B cell (primary cell): Measurements from ENCODE around the gene ADAMTS2. TPM values are rescaled to one million over a fixed set of nuclear protein-coding genes. Genes with fewer than 3 reads are reported as not detected.

Experiments used
- ATAC-seq: fragments of 200-7000 bp; cut with Tn5 transposase; one replicate; pipeline ENCODE4 v1.10.0; 2021; ENCODE audit warnings: low read depth, mild to moderate bottlenecking, moderate number of reproducible peaks, moderate library complexity
- CTCF ChIA-PET: fragments of 350-600 bp; sonication (Branson Sonifier 250); formaldehyde crosslinking; loops from one replicate; lab custom pipeline; 2021; ENCODE audit warnings: antibody characterized with exemption, inconsistent platforms; lab: Charles Lee
- POLR2A ChIA-PET: fragments of 350-600 bp; sonication (Branson Sonifier 250); formaldehyde crosslinking; loops from one replicate; lab custom pipeline; 2021; ENCODE audit warnings: antibody characterized with exemption; lab: Charles Lee
- DNase-seq: peaks from one replicate; pipeline ENCODE4 v3.0.0; 2013
- H2AFZ ChIP-seq: 2 replicates; pipeline ENCODE4 v1.6.1; 2012; ENCODE audit warnings: mild to moderate bottlenecking, low read depth, low read length; ENCODE audit not compliant: insufficient read depth, poor library complexity, severe bottlenecking
- H3K27ac ChIP-seq, 2 donors: 1 replicate in 1 of 2; 2 replicates in 1 of 2; pipeline ENCODE4 v1.5.1; 2012 to 2013; ENCODE audit warnings: low read length in 2 of 2, mild to moderate bottlenecking in 2 of 2, moderate library complexity in 1 of 2
- H3K27me3 ChIP-seq, 4 experiments: fragments of 200-600 bp in 1 of 4; sonication (generic) in 1 of 4; replicated peaks in 1 of 4; 1 replicate in 2 of 4; 2 replicates in 2 of 4; pipeline versions ENCODE4 v1.6.1 to v1.7.0; 2013 to 2016; ENCODE audit warnings: low read length in 3 of 4, mild to moderate bottlenecking in 2 of 4, mixed read lengths in 1 of 4, moderate library complexity in 1 of 4; ENCODE audit not compliant: insufficient read depth in 4 of 4, control insufficient read depth in 3 of 4; ENCODE audit errors: control extremely low read depth in 1 of 4
- H3K36me3 ChIP-seq, 2 experiments: replicated peaks in 1 of 2; 1 replicate in 1 of 2; 2 replicates in 1 of 2; pipeline versions ENCODE4 v1.6.1 to v1.7.1; 2013; ENCODE audit warnings: low read length in 1 of 2; ENCODE audit not compliant: insufficient read depth in 2 of 2, control insufficient read depth in 1 of 2; ENCODE audit errors: control extremely low read depth in 1 of 2, extremely low read depth in 1 of 2
- H3K4me1 ChIP-seq, 2 donors: fragments of 200-600 bp in 1 of 2; sonication (generic) in 1 of 2; 1 replicate in 1 of 2; 2 replicates in 1 of 2; pipeline versions ENCODE4 v1.5.1 to v1.6.1; 2013 to 2017; ENCODE audit warnings: low read length in 2 of 2; ENCODE audit not compliant: control insufficient read depth in 2 of 2, insufficient read depth in 2 of 2
- H3K4me2 ChIP-seq: replicated peaks from 2 replicates; pipeline ENCODE3; 2012; ENCODE audit warnings: mild to moderate bottlenecking, low read depth, low read length; ENCODE audit not compliant: poor library complexity, severe bottlenecking
- H3K4me3 ChIP-seq, 5 experiments: fragments of 200-600 bp in 1 of 5; sonication (generic) in 1 of 5; 1 replicate in 3 of 5; 2 replicates in 2 of 5; pipeline versions ENCODE4 v1.5.1 to v1.7.0; 2011 to 2016; ENCODE audit warnings: low read length in 4 of 5, mild to moderate bottlenecking in 4 of 5, low read depth in 2 of 5, control low read depth in 1 of 5, moderate library complexity in 1 of 5; ENCODE audit not compliant: insufficient read depth in 1 of 5; ENCODE audit errors: control extremely low read depth in 1 of 5, extremely low read depth in 1 of 5
- H3K79me2 ChIP-seq: fragments of 200-600 bp; sonication (generic); one replicate; pipeline ENCODE4 v1.6.0; 2016; ENCODE audit warnings: low read length; ENCODE audit not compliant: control insufficient read depth, insufficient read depth
- H3K9ac ChIP-seq: fragments of 200-600 bp; sonication (generic); 2 replicates; pipeline ENCODE4 v1.6.1; 2017; ENCODE audit warnings: mild to moderate bottlenecking, low read length, moderate library complexity
- H3K9me3 ChIP-seq, 3 donors: one replicate each; pipeline versions ENCODE4 v1.6.1 to v1.7.1; 2013; ENCODE audit warnings: low read length in 2 of 3; ENCODE audit not compliant: control insufficient read depth in 2 of 3, insufficient read depth in 1 of 3; ENCODE audit errors: control extremely low read depth in 1 of 3
- H4K20me1 ChIP-seq: 2 replicates; pipeline ENCODE4 v1.6.0; 2012; ENCODE audit warnings: mild to moderate bottlenecking, low read length; ENCODE audit not compliant: insufficient read depth, control insufficient read depth, poor library complexity, severe bottlenecking
- H3K27ac Mint-ChIP-seq: one replicate; pipeline ENCODE4 v1.8.0; 2021; ENCODE audit warnings: mixed read lengths
- H3K27me3 Mint-ChIP-seq: one replicate; pipeline ENCODE4 v1.8.0; 2021; ENCODE audit warnings: mixed read lengths
- H3K4me1 Mint-ChIP-seq: one replicate; pipeline ENCODE4 v1.8.0; 2021; ENCODE audit warnings: mixed read lengths
- H3K4me3 Mint-ChIP-seq: one replicate; pipeline ENCODE4 v1.8.0; 2021; ENCODE audit warnings: mixed read lengths
- H3K9me3 Mint-ChIP-seq: one replicate; pipeline ENCODE4 v1.8.0; 2022; ENCODE audit warnings: mixed read lengths; ENCODE audit not compliant: insufficient read depth
- CTCF ChIP-seq: fragments of 200-600 bp; IDR thresholded peaks from one replicate; pipeline ENCODE4 v1.8.0; 2022; ENCODE audit warnings: antibody characterized with exemption, mild to moderate bottlenecking
- EZH2 ChIP-seq: IDR thresholded peaks from 2 replicates; pipeline ENCODE4 v1.6.1; 2012; ENCODE audit warnings: borderline replicate concordance, low read depth, mild to moderate bottlenecking, moderate library complexity, low read length; ENCODE audit not compliant: insufficient read depth, poor library complexity, severe bottlenecking
- WGBS: methylation state at CpG from one replicate; pipeline ENCODE4 v1.1.5; 2013; ENCODE audit warnings: missing lambda C conversion rate; ENCODE audit not compliant: insufficient coverage; 5-methylcytosine and 5-hydroxymethylcytosine counted together
- intact Hi-C: fragments of 100-400 bp; cut with micrococcal nuclease; formaldehyde crosslinking; loops from one replicate; pipeline ENCODE4 v1.10.0; 2022
- polyA plus RNA-seq: library from polyadenylated mRNA; depleted of rRNA; stranded (reverse); fragments of >200 nt; gene quantifications from 2 replicates; pipeline ENCODE4 v1.2.3, GENCODE V29; 2012
- total RNA-seq, 2 donors: library from RNA; stranded (reverse); fragments of 120-200 nt in 1 of 2; gene quantifications; 1 replicate in 1 of 2; 2 replicates in 1 of 2; pipeline versions ENCODE4 v1.2.3 to v1.2.4, GENCODE V29; 2013 to 2022

The ADAMTS2 gene
- total and polyA plus RNA-seq, 2 donors (not counting 1 experiment from before 2014, with no cell fraction given) = not detected

- Histone ChIP-seq H3K4me2 (no peak overlapping the region), H3K4me1 (no peaks in the 10 kb centered on the region), H3K36me3 (no peaks in the 10 kb centered on the region), H3K9ac (no peak overlapping the region), H2AFZ (no peak overlapping the region), H3K27me3 (no peaks in the 10 kb centered on the region), H4K20me1 (no peaks in the 10 kb centered on the region), H3K27ac (no peak overlapping the region), H3K4me3 (no peak overlapping the region), H3K79me2 (no peaks in the 10 kb centered on the region), H3K9me3 (no peaks in the 10 kb centered on the region)
- ATAC-seq (no peak), DNase-seq (no peak)
- WGBS = 88% methylated on average over 30 of the region's 30 CpGs
- H3K9me3 Mint-ChIP-seq = no peaks in the 10 kb centered on the region
- ChIA-PET POLR2A (no interaction called here), CTCF (no interaction called here)
- intact Hi-C loops = no loop called here
- H3K27ac Mint-ChIP-seq = no peak overlapping the region
- H3K27me3 Mint-ChIP-seq = no peaks in the 10 kb centered on the region
- no peak overlapping the region for H3K4me3 Mint-ChIP-seq
- no peaks in the 10 kb centered on the region for H3K4me1 Mint-ChIP-seq
- TF ChIP-seq CTCF (no peak), EZH2 (no peak)
Observed at GRCh38 chr5:179262126-179262920, 82.9 kb downstream of the ADAMTS2 start.

GRCh38 chr5:179261301-179262125, 83.7 kb downstream of the ADAMTS2 start:
- Histone ChIP-seq H3K4me1 (no peaks in the 10 kb centered on the region), H3K79me2 (no peaks in the 10 kb centered on the region), H3K9me3 (no peaks in the 10 kb centered on the region), H3K27ac (no peak overlapping the region), H3K4me3 (no peak overlapping the region), H3K27me3 (no peaks in the 10 kb centered on the region), H4K20me1 (no peaks in the 10 kb centered on the region), H3K4me2 (no peak overlapping the region), H3K36me3 (no peaks in the 10 kb centered on the region), H3K9ac (no peak overlapping the region), H2AFZ (no peak overlapping the region)
- TF ChIP-seq CTCF (no peak), EZH2 (no peak)
- ChIA-PET POLR2A (no interaction called here), CTCF (no interaction called here)
- Mint-ChIP-seq H3K9me3 (no peaks in the 10 kb centered on the region), H3K4me3 (no peak overlapping the region), H3K27ac (no peak overlapping the region), H3K27me3 (no peaks in the 10 kb centered on the region), H3K4me1 (no peaks in the 10 kb centered on the region)
- DNase-seq (no peak), ATAC-seq (no peak)
- 65% methylated on average over 21 of the region's 21 CpGs for WGBS
- intact Hi-C loops = no loop called here
